ENCODE results near the gene RET.

The RET gene

GRCh38 chr10:43076876-43077420, at the start of gene RET:
TSS of gene RET (plus strand) at chr10:43077069. CDS start at chr10:43077259, 190 bp downstream.
- no peak for DNase-seq

DNA sequence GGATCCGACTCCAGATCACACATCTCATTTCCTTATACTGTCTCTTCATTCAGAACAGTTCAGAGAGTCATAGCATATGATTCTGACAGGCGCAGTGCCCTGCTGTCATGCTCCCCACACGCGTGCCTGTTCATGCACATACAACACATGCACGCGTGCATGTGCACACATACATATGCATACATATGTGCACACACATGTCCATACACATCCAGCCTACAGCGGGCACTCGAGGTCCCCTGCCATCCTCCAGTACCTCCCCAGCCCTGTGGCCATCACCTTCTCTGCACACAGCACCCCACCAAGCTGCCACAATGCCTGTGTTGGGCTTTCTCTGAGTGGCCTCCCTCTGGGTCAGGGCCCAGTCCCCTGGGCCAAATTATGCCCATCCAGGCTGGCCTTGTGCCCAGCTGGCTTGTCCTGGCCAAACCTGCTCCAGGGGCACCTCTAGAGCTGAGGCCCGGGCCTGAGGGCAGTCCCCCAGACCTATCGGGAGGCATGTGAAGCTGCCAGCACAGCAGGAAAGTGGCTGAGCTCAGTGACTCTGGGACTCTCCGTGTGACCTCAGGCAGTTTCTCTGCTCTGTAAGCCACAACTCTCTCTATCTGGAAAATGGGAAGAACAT, 49.4 kb upstream of the RET start:
- DNase-seq = no peak

DNA sequence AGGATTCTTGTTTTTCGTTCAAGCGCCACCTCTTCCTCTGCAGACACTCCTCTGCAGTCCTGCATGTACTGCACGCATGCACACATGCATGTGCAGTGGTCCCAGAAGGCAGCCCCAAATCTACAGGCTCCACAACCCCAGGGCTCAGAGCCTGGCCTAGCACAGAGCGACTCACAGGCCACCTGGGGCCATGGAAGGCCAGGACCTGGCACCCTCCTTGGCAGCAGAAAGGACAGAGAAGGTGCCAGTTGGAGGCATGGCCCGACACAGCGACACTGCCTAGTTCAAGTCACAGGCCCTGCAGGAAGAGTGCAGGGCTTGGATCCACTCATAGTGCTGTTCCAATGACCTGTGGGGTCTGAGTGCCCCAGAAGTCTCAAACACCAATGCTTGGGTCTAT, 48.7 kb upstream of the RET start:
- DNase-seq = no peak

DNA sequence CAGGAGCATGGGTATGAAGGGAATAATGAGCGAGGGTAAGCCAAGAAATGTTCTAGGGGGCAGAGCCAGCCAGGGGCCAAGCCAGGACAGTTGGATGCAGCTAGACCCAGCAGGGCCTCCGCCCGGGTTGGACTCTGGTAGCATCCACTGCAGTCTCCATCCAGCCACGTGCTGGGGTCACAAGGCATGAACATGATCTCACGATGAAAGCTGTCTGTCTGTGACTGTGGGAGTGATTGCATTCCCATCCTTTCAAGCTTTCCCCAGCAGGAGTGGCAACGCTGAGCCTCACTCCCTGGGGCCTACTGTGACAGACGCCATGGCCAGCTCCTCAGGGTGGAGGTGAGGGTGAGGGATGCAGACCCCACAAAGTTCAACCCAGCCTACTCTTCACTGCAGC, 47.8 kb upstream of the RET start:
- DNase-seq = no peak

- DNase-seq = no peak
Measured at GRCh38 chr10:43032613-43033012, 44.3 kb upstream of the RET start.

DNA sequence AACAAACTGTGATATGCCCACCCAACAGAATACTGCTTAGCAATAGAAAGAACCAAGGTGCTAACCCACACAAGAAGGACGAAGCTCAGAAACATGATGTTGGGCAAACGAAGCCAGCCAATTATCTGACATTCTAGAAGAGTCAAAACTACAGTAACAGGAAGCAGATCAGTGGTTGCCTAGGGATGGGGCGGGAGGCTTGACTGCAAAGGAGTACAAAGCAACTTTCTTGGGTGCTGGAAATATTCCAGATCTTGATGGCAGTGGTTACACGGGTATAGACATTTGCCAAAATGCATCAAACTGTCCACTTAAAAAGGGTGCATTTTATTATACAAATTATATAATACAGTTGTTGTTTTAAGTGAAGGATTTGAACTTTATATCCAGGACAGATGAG, 41.1 kb upstream of the RET start:
- no peak for DNase-seq

DNA sequence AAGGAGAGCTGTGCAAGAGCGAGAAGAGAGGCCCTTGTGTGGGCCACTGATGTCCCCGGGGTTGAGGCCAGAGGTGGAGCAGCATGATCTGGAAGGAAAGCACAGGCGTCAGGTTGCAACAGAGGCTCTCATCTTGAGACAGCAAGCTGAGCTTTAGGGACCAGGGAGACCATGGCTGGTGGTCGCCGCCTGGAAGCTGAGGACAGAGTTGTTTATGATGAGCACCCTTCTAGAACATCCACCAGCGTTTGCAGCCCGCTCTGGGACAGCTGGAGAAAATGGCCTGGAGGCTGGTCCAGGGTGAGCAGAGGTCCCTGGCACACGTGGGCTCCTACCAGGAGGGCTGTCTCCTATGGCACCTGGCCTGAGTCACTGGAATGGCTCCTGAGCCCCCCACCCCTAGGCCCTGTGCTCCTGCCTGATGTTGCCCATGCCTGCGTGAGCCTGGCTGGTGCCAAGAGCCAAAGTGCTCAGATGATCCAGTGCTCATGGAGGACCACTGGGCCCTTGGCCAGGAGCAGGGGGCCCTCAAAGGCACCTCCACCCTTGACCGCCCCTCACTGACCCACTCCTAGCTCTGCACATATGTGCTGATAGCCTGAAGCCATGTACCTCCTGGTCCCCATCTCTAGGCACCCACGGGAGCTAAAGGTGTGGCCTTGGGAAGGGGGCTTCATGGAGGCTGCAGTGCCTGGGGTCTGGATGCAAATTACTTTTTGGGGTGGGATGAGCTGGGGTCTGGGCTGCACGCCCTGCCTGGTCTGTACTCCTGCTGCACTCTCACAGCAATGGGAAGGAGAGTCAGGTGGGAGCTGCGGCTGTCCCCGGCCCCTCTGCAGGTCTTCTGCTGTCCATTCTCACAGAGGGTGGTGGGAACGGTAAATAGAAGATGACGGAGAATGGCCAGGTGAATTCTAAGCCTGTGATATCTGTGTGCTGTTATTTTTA, 40.1 kb upstream of the RET start:
- DNase-seq = no peak

DNA sequence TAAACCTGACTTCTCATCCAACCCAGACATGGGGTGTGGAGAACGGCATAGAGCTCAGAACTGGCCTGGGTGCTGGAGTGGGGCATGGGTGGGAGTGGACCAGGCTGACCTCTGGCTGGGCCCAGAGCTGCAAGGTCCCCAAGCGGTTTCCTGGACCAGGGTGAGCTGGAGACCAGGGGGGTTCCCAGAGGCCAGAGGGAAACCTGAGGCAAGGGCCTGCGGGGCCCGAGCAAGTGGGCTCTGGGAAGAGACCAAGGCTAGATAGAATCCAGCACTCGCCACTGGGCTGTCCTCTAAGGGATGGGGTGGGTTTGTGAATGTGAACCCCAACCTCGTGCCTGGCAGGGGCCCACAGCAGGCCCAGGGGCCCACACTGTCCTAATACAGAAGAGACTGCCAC, 39.4 kb upstream of the RET start:
- DNase-seq = no peak

- no peak for DNase-seq
Measured at GRCh38 chr10:43037942-43038782, 38.7 kb upstream of the RET start.

DNA sequence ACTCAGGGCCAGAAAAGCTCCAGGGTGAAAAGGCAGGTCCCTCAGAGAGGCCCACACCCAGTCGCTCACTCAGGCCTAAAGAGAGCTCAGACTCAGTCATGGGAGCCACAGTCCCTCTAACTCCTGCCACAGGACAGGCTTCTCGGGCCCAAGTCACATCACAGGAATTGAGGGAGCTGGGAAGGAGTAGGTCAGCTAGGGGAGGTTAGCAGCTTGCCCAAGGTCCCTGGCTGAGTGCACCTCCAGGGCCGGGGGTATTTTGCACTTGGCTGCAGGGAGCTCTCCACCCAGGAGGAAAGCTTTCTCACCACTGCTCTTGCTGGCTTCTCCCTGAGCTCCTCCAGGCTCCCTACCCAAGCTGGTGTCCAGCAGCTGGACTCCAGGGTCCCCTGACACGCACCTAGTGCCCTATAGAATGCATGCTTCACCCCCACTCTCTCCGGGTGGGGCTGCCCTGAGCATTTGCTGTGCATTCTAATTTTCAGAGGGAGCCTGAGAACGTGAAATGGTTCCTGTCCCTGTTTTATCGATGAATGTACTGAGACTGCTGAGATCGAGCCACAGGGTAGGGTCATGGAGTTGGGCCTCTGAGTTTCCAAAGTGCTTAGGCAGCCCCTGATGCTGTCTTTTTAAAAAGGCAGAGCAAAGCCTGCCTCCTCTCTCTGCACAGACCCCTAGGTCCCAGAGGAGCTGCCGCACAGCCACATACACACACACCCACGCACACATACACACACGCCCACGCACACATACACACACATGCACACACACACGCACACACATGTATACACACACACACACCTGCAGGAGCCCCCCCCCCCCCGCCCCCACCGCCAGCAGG, 37.9 kb upstream of the RET start:
- DNase-seq = no peak

DNA sequence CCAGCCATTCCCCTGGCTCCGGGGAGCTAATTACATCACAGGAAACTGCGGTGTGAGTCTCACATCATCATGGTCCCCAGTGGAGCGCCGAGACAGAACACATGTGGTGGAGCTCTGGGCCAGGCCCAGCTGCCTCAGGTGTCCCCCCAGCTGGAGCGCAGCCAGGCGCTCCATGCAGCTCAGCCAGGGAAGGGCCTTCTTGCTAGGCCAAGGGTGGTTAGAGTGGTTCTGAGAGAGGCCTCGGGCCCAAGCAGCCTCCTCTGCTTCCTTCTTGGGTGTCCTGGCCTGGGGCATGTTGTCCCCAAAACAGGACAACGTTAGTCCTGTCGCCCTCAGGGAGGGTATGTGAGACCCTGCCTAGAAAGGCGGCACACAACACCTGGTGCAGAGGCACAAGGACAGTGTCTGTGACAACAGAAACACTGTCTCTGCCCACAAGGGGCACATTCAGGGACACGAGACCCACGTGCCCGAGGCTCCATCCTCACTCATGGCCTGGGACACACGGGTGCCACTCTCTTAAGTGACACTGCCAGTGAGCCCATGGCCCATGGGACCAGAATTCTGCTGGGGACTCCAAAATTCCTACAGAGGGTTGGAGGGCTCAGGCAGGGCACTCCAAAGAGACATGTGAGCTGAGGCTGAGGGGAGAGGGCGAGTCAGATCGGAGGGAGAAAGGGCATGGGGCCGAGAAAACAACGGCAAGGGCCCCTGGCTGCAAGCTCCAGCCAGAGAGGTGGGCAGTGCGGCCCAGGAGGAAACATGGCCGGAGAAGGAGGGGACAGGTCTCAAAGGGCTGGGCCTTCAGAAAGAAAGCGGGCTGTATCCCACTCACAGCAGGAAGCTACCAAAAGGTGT, 37.0 kb upstream of the RET start:
- no peak for DNase-seq

DNA sequence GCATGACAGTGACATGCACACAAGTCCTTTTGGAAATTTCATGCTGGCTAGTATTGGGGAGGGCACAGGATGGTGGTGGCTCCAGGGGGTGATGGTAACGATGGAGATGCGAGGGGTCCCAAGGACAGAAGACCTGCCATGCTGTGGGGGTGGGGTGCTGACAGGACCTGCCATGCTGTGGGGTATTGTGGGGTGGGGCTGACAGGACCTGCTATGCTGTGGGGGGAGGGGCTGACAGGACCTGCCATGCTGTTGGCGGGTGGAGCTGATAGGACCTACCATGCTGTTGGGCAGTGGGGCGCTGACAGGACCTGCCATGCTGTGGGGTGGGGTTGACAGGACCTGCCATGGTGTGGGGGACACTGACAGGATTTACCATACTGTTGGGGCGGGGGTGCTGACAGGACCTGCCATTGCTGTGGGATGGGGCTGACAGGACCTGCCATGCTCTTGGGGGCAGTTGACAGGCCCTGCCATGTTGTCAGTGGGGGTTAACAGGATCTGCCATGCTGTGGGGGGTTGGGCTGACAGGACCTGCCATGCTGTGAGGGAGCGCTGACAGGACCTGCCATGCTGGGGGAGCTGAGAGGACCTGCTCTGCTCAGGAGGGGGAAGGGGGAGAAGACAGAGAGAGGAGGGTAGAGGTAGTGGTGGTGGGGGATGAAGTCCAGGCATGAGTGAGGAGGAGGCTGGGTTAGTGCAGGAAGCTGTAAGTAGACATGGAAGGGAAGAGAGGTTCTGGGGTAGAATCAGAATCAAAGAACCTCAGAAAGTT, 36.2 kb upstream of the RET start:
- no peak for DNase-seq

DNA sequence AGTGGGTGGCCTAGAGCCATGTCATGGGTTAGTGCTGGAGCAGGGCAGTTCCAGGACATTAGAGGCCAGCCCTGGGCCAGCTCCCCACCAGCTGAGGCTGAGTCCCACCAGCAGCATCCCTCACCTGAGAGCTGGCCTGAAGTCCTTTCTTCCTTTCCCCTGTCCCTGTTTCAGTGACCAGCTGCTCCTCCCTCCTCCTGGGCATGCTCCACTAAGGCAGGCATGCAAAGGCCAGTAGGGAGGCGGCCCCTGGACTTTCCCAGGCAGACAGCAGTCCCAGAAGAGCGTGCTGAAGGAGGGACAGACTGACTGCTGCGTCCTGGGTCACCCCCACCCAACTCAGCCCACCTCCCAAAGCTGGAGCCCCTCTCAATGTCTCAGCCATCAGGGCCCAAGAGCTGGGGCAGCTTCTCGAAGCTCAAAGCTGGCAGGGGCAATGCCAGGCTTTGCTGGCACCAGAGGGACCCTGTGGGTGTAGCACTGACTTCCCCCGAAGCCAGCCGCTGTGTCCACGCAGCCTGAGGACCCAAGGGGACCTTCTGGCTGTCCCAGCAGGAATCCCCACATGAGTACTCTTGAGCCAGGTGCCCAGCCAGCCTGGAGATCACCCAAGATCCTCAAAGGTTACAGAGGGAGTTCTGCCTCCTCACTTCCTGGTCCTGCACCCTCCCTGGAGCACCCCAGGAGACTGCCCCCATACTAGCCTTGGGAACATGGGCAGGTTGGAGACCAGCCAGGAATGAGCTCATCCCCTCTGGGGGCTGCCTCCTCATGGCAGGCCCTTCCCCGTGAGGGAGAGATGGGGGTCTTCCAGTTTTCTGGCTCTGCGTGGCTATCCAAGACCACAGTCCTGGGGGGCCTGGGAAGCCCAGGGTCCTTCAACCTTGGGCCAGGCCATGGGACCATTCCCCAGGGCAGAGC, 35.2 kb upstream of the RET start:
- no peak for DNase-seq

DNA sequence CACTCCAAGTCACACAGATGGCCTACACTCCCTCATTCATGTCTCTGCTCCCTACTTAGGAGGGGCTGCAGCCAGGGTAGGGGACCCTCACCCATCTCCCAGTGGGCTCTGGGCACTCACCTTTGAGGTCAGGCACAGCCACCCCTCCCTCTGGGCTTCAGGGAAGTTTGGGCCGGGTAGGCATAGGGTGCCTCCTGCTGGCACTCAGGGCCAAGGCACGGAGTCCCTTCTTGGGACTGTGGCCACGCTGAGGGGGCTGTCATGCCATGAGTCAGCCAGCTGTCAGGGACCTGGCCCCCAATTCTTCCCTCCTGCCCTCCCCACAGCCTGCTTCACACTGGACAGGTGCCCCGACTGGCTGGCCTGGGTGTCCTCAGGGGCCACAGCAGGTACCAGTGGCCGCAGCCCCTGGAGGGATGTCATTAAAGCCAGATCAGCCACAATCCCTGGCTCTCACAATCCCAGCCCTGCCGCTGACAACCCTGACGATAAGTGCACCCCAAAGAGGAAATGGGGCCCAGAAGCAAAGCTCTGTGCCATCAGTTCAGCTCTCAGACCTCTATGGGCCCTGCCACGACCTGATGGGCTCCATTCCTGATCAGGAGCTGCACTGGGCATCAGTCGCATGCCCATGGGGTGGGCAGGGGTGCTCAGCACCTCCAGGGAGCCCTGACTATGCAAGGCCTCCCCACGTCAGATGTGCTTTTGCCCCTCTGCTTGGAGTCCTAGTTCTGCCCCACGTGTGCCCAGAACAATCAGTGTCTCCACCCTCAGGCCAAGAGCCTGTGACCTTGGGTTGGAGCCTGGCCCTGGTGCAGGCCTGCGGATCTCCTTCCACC, 34.1 kb upstream of the RET start:
- no peak for DNase-seq

DNA sequence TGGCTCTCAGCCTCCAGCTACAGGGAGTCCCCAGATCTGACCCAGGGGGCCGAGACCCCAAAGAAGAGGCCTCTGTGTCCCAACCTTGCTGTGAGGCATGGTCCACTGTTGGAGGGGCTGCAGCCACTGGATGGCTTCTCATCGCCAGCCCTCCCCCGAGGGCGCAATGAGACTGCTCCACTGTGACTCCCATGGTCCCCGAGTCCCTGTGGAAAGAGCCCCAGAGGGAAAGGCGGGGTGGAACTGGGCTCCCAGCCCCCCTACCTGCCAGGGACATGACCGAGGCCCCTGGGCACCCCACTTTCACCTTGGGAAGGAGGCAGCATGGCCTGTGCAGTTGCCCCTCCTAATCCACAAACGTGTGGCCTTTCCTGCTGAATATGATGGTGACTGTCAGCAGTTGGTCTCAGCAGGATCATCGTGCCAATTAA, 33.5 kb upstream of the RET start:
- DNase-seq = no peak

GRCh38 chr10:43043773-43044447, 33.0 kb upstream of the RET start:
- DNase-seq = no peak

- no peak for DNase-seq
Measured at GRCh38 chr10:43044448-43044921, 32.4 kb upstream of the RET start.

All from NCI-H2171 treated with DMSO at 0.1 percent for 48 hours (cell line).